SK-N-SH treated with all-trans-retinoic acid at 6 μM for 48 hours (cell line): Measurements from ENCODE around the gene GLIPR1L1.

Experiments
- ATAC-seq: fragments of 200-7000 bp; cut with Tn5 transposase; 3 replicates; pipeline ENCODE4 v1.9.1; 2020; ENCODE audit warnings: mild to moderate bottlenecking, moderate library complexity
- ARNTL ChIP-seq: fragments of 450-650 bp; formaldehyde crosslinking; IDR thresholded peaks from 2 replicates; pipeline ENCODE4 v1.5.0; 2020; ENCODE audit warnings: low read depth, mild to moderate bottlenecking, moderate library complexity, borderline replicate concordance
- BACH2 ChIP-seq: fragments of 250-450 bp; sonication (Bioruptor Pico); IDR thresholded peaks from 2 replicates; pipeline ENCODE4 v1.9.0; 2021; ENCODE audit warnings: mild to moderate bottlenecking, borderline replicate concordance
- CREB5 ChIP-seq: fragments of 250-450 bp; sonication (Bioruptor Pico); IDR thresholded peaks from 2 replicates; pipeline ENCODE4 v1.5.1; 2020; ENCODE audit warnings: low read depth, mild to moderate bottlenecking, moderate library complexity
- CSDC2 ChIP-seq: fragments of 250-450 bp; sonication (Bioruptor Pico); IDR thresholded peaks from 2 replicates; pipeline ENCODE4 v1.5.0; 2020; ENCODE audit warnings: mild to moderate bottlenecking, moderate library complexity
- CSRNP3 ChIP-seq: fragments of 250-450 bp; sonication (Bioruptor Pico); IDR thresholded peaks from 2 replicates; pipeline ENCODE4 v1.5.1; 2021; ENCODE audit warnings: mild to moderate bottlenecking, moderate library complexity
- ESRRG ChIP-seq: fragments of 250-450 bp; sonication (Bioruptor Pico); IDR thresholded peaks from 2 replicates; pipeline ENCODE4 v1.6.1; 2021; ENCODE audit warnings: mild to moderate bottlenecking
- GLIS3 ChIP-seq: fragments of 250-450 bp; sonication (Bioruptor Pico); IDR thresholded peaks from 2 replicates; pipeline ENCODE4 v1.5.0; 2020; ENCODE audit warnings: mild to moderate bottlenecking, moderate library complexity
- ISL1 ChIP-seq: fragments of 250-450 bp; sonication (Bioruptor Pico); IDR thresholded peaks from 2 replicates; pipeline ENCODE4 v2.1.2; 2022; ENCODE audit warnings: mild to moderate bottlenecking, moderate library complexity
- OSR1 ChIP-seq: fragments of 250-450 bp; sonication (Bioruptor Pico); IDR thresholded peaks from 2 replicates; pipeline ENCODE4 v1.8.0; 2022; ENCODE audit warnings: moderate library complexity, mild to moderate bottlenecking, inconsistent platforms
- PPARA ChIP-seq: fragments of 250-450 bp; sonication (Bioruptor Pico); IDR thresholded peaks from 2 replicates; pipeline ENCODE4 v1.5.0; 2020; ENCODE audit warnings: mild to moderate bottlenecking, borderline replicate concordance
- RARB ChIP-seq: fragments of 250-450 bp; sonication (Bioruptor Pico); IDR thresholded peaks from 2 replicates; pipeline ENCODE4 v1.8.0; 2021; ENCODE audit warnings: mild to moderate bottlenecking, moderate library complexity
- SNAI2 ChIP-seq: fragments of 250-450 bp; sonication (Bioruptor Pico); IDR thresholded peaks from 2 replicates; pipeline ENCODE4 v1.5.0; 2020; ENCODE audit warnings: mild to moderate bottlenecking, moderate library complexity
- TCF4 ChIP-seq: fragments of 250-450 bp; sonication (Bioruptor Pico); IDR thresholded peaks from 2 replicates; pipeline ENCODE4 v1.8.0; 2021; ENCODE audit warnings: mild to moderate bottlenecking, moderate library complexity, borderline replicate concordance
- TOX ChIP-seq: fragments of 250-450 bp; sonication (Bioruptor Pico); IDR thresholded peaks from 2 replicates; pipeline ENCODE4 v1.8.0; 2021; ENCODE audit warnings: mild to moderate bottlenecking, moderate library complexity, borderline replicate concordance
- ZC3H10 ChIP-seq: fragments of 250-450 bp; sonication (Bioruptor Pico); IDR thresholded peaks from 2 replicates; pipeline ENCODE4 v1.5.1; 2021; ENCODE audit warnings: mild to moderate bottlenecking, moderate library complexity
- ZFP3 ChIP-seq: fragments of 250-450 bp; sonication (Bioruptor Pico); IDR thresholded peaks from 2 replicates; pipeline ENCODE4 v1.5.0; 2020; ENCODE audit warnings: mild to moderate bottlenecking, moderate library complexity
- ZFP30 ChIP-seq: fragments of 450-650 bp; formaldehyde crosslinking; IDR thresholded peaks from 2 replicates; pipeline ENCODE4 v1.5.0; 2022; ENCODE audit warnings: mild to moderate bottlenecking, moderate library complexity
- ZNF565 ChIP-seq: fragments of 450-650 bp; formaldehyde crosslinking; conservative IDR thresholded peaks from 2 replicates; pipeline ENCODE4 v1.5.0; 2020; ENCODE audit warnings: low read depth, mild to moderate bottlenecking, moderate library complexity
- ZNF70 ChIP-seq: fragments of 450-650 bp; formaldehyde crosslinking; IDR thresholded peaks from 2 replicates; pipeline ENCODE4 v1.5.0; 2020; ENCODE audit warnings: mild to moderate bottlenecking, moderate library complexity
- ZNF8 ChIP-seq: fragments of 450-650 bp; formaldehyde crosslinking; IDR thresholded peaks from 2 replicates; pipeline ENCODE4 v1.5.0; 2020; ENCODE audit warnings: mild to moderate bottlenecking, moderate library complexity
- TF ChIP-seq, protein P1 (sequence below): fragments of 250-450 bp; sonication (Bioruptor Pico); IDR thresholded peaks from 2 replicates; pipeline ENCODE4 v1.8.0; 2020; ENCODE audit warnings: mild to moderate bottlenecking, moderate library complexity, borderline replicate concordance
- TF ChIP-seq, protein P2 (sequence below): fragments of 250-450 bp; sonication (Bioruptor Pico); IDR thresholded peaks from 2 replicates; pipeline ENCODE4 v1.5.0; 2020; ENCODE audit warnings: mild to moderate bottlenecking, moderate library complexity

Gene GLIPR1L1

DNA sequence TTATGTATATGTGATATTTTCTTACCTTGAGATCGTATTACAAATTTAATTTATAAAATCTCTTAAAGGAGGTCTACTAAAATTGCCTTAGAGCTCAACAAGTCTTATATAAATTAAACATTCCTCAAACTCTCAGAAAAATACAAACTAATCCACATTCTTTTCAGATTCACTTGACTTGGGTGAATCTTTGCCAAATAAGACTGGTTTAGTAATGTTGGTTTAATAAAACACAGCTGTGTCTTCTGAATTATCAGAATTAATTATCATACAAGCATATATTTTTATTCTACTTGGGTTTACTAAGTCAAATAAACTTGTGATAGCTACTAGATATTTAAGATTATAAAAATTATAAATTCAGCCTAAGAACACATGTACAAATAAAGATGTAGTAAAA, 69.8 kb downstream of the GLIPR1L1 start (continued):
- TF ChIP-seq ZNF565 (CRISPR knock-in tag) = no peak
- TF ChIP-seq ZNF70 (CRISPR knock-in tag) = no peak
- TF ChIP-seq GLIS3 (CRISPR knock-in tag) = no peak
- TF ChIP-seq ZNF8 = no peak
- no peak for TF ChIP-seq ZFP30
- TF ChIP-seq, protein P1, sequence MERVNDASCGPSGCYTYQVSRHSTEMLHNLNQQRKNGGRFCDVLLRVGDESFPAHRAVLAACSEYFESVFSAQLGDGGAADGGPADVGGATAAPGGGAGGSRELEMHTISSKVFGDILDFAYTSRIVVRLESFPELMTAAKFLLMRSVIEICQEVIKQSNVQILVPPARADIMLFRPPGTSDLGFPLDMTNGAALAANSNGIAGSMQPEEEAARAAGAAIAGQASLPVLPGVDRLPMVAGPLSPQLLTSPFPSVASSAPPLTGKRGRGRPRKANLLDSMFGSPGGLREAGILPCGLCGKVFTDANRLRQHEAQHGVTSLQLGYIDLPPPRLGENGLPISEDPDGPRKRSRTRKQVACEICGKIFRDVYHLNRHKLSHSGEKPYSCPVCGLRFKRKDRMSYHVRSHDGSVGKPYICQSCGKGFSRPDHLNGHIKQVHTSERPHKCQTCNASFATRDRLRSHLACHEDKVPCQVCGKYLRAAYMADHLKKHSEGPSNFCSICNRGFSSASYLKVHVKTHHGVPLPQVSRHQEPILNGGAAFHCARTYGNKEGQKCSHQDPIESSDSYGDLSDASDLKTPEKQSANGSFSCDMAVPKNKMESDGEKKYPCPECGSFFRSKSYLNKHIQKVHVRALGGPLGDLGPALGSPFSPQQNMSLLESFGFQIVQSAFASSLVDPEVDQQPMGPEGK (CRISPR knock-in tag) = no peak

GRCh38 chr12:75407683-75408082, 73.2 kb downstream of the GLIPR1L1 start:
- no peak for TF ChIP-seq BACH2 (CRISPR knock-in tag)
- TF ChIP-seq TCF4 (CRISPR knock-in tag) = no peak
- no peak for TF ChIP-seq RARB (CRISPR knock-in tag)
- TF ChIP-seq ESRRG (CRISPR knock-in tag) = no peak
- TF ChIP-seq GLIS3 (CRISPR knock-in tag) = no peak
- no peak for TF ChIP-seq OSR1 (CRISPR knock-in tag)
- no peak for TF ChIP-seq CREB5 (CRISPR knock-in tag)
- TF ChIP-seq, protein P2, sequence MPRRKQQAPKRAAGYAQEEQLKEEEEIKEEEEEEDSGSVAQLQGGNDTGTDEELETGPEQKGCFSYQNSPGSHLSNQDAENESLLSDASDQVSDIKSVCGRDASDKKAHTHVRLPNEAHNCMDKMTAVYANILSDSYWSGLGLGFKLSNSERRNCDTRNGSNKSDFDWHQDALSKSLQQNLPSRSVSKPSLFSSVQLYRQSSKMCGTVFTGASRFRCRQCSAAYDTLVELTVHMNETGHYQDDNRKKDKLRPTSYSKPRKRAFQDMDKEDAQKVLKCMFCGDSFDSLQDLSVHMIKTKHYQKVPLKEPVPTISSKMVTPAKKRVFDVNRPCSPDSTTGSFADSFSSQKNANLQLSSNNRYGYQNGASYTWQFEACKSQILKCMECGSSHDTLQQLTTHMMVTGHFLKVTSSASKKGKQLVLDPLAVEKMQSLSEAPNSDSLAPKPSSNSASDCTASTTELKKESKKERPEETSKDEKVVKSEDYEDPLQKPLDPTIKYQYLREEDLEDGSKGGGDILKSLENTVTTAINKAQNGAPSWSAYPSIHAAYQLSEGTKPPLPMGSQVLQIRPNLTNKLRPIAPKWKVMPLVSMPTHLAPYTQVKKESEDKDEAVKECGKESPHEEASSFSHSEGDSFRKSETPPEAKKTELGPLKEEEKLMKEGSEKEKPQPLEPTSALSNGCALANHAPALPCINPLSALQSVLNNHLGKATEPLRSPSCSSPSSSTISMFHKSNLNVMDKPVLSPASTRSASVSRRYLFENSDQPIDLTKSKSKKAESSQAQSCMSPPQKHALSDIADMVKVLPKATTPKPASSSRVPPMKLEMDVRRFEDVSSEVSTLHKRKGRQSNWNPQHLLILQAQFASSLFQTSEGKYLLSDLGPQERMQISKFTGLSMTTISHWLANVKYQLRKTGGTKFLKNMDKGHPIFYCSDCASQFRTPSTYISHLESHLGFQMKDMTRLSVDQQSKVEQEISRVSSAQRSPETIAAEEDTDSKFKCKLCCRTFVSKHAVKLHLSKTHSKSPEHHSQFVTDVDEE = no peak
- TF ChIP-seq ZFP3 (CRISPR knock-in tag) = no peak
- TF ChIP-seq ISL1 (CRISPR knock-in tag) = no peak
- TF ChIP-seq ZFP30 = no peak
- TF ChIP-seq SNAI2 (CRISPR knock-in tag) = no peak
- no peak for TF ChIP-seq ZNF70 (CRISPR knock-in tag)
- no peak for ATAC-seq

GRCh38 chr12:75409830-75410229, 75.4 kb downstream of the GLIPR1L1 start:
- TF ChIP-seq PPARA (CRISPR knock-in tag) = no peak
- no peak for TF ChIP-seq SNAI2 (CRISPR knock-in tag)
- TF ChIP-seq, protein P2 = no peak
- no peak for TF ChIP-seq BACH2 (CRISPR knock-in tag)
- TF ChIP-seq CSRNP3 (CRISPR knock-in tag) = no peak
- TF ChIP-seq ZFP3 (CRISPR knock-in tag) = no peak
- TF ChIP-seq RARB (CRISPR knock-in tag) = no peak
- TF ChIP-seq CREB5 (CRISPR knock-in tag) = no peak
- TF ChIP-seq OSR1 (CRISPR knock-in tag) = no peak
- TF ChIP-seq, protein P1 (CRISPR knock-in tag) = no peak
- no peak for TF ChIP-seq ISL1 (CRISPR knock-in tag)
- TF ChIP-seq ZNF8 = no peak
- TF ChIP-seq ZC3H10 (CRISPR knock-in tag) = no peak
- TF ChIP-seq ZNF565 (CRISPR knock-in tag) = no peak
- no peak for TF ChIP-seq ESRRG (CRISPR knock-in tag)
- TF ChIP-seq ZFP30 = no peak
- no peak for TF ChIP-seq TOX
- no peak for TF ChIP-seq ARNTL (CRISPR knock-in tag)
- no peak for TF ChIP-seq CSDC2 (CRISPR knock-in tag)
- no peak for TF ChIP-seq GLIS3 (CRISPR knock-in tag)
- no peak for ATAC-seq
